Measurements from ENCODE around the gene AOPEP. TPM values are rescaled to one million over a fixed set of nuclear protein-coding genes. Genes with fewer than 3 reads are reported as not detected.

Gene AOPEP
- total and polyA plus RNA-seq, 2 donors (not counting 3 experiments of a cell fraction or from before 2014, with no cell fraction given): 20.2 to 41.6 TPM

GRCh38 chr9:94921092-94921471 lies 194.6 kb downstream of the AOPEP start:
- Histone ChIP-seq H3K9me1 (replicated peaks; ENCODE audit: control insufficient read depth, extremely low read depth, insufficient read depth, low read length) (no peaks in the 10 kb centered on the region), H3K4me2 (ENCODE audit: insufficient read depth, low read length) (no peak overlapping the region), H3K9me3 (replicated peaks; ENCODE audit: control insufficient read depth, insufficient read depth, low read length) (no peaks in the 10 kb centered on the region), H2AFZ (ENCODE audit: low read depth, low read length) (no peak overlapping the region), H3K9ac (replicated peaks; ENCODE audit: extremely low read depth, insufficient read depth, low read length) (no peak overlapping the region), H3K4me3 (replicated peaks in 1 of 3; ENCODE audit: insufficient read depth in 1 of 3, low read depth in 1 of 3, low read length in 3 of 3) (no peak overlapping the region), H4K20me1 (replicated peaks; ENCODE audit: control insufficient read depth, extremely low read depth, insufficient read depth, low read length) (no peaks in the 10 kb centered on the region), H3K27me3 (ENCODE audit: control insufficient read depth in 2 of 2, insufficient read depth in 2 of 2, low read length in 2 of 2) (no peaks in the 10 kb centered on the region), H3K27ac (ENCODE audit: insufficient read depth, low read depth, low read length) (no peak overlapping the region), H3K4me1 (ENCODE audit: control insufficient read depth, extremely low read depth, insufficient read depth, low read length) (peaks cover 18% of the 10 kb centered on the region), H3K79me2 (ENCODE audit: control insufficient read depth, insufficient read depth, low read length) (no peaks in the 10 kb centered on the region), H3K36me3 (ENCODE audit: control insufficient read depth in 2 of 2, extremely low read depth in 1 of 2, insufficient read depth in 2 of 2, low read length in 2 of 2) (no peaks in the 10 kb centered on the region)
- BruUV-seq (replicated peaks): no TSS peak
- ChIA-PET CTCF (no interaction called here), POLR2A (no interaction called here)
- peak; percentile 33 for FAIRE-seq
- DNase-seq (ENCODE audit: low read depth, low spot score): no peak
- TF ChIP-seq EZH2 (IDR thresholded peaks at IDR 0.05; ENCODE audit: borderline replicate concordance, low read depth, low read length, severe bottlenecking): no peak
- TF ChIP-seq MAX (IDR thresholded peaks at IDR 0.05; ENCODE audit: insufficient read depth, insufficient read length): no peak
- TF ChIP-seq JUN (IDR thresholded peaks at IDR 0.05; ENCODE audit: borderline replicate concordance, insufficient read depth, insufficient read length, low read depth): no peak
- TF ChIP-seq GATA2 (IDR thresholded peaks at IDR 0.05; ENCODE audit: insufficient read depth, insufficient read length, low read depth, low read length): no peak
- dilution Hi-C loops (cut with MboI; ENCODE audit: extremely low pct_ligation_motif_present, low sequenced_read_pairs) (no loop called here), intact Hi-C loops (cut with micrococcal nuclease) (no loop called here)

GRCh38 chr9:94921656-94922055 lies 195.2 kb downstream of the AOPEP start:
- Histone ChIP-seq H2AFZ (ENCODE audit: low read depth, low read length) (peak overlapping the region; percentile 52), H3K4me3 (replicated peaks in 1 of 3; ENCODE audit: insufficient read depth in 1 of 3, low read depth in 1 of 3, low read length in 3 of 3) (no peak overlapping the region), H4K20me1 (replicated peaks; ENCODE audit: control insufficient read depth, extremely low read depth, insufficient read depth, low read length) (no peaks in the 10 kb centered on the region), H3K9ac (replicated peaks; ENCODE audit: extremely low read depth, insufficient read depth, low read length) (peak overlapping the region; percentile 31), H3K9me3 (replicated peaks; ENCODE audit: control insufficient read depth, insufficient read depth, low read length) (no peaks in the 10 kb centered on the region), H3K36me3 (ENCODE audit: control insufficient read depth in 2 of 2, extremely low read depth in 1 of 2, insufficient read depth in 2 of 2, low read length in 2 of 2) (no peaks in the 10 kb centered on the region), H3K9me1 (replicated peaks; ENCODE audit: control insufficient read depth, extremely low read depth, insufficient read depth, low read length) (no peaks in the 10 kb centered on the region), H3K79me2 (ENCODE audit: control insufficient read depth, insufficient read depth, low read length) (no peaks in the 10 kb centered on the region), H3K27me3 (ENCODE audit: control insufficient read depth in 2 of 2, insufficient read depth in 2 of 2, low read length in 2 of 2) (no peaks in the 10 kb centered on the region), H3K27ac (ENCODE audit: insufficient read depth, low read depth, low read length) (peak overlapping the region; percentile 38), H3K4me1 (ENCODE audit: control insufficient read depth, extremely low read depth, insufficient read depth, low read length) (peaks cover 18% of the 10 kb centered on the region), H3K4me2 (ENCODE audit: insufficient read depth, low read length) (peak overlapping the region; percentile 32)
- dilution Hi-C loops (cut with MboI; ENCODE audit: extremely low pct_ligation_motif_present, low sequenced_read_pairs): no loop called here
- TF ChIP-seq MYC (IDR thresholded peaks at IDR 0.05; ENCODE audit: low read depth, low read length) (no peak), GATA2 (IDR thresholded peaks at IDR 0.05; ENCODE audit: insufficient read depth, insufficient read length, low read depth, low read length) (no peak), FOS (IDR thresholded peaks at IDR 0.05; ENCODE audit: borderline replicate concordance, insufficient read depth, low read length) (no peak), EZH2 (IDR thresholded peaks at IDR 0.05; ENCODE audit: borderline replicate concordance, low read depth, low read length, severe bottlenecking) (no peak), MAX (IDR thresholded peaks at IDR 0.05; ENCODE audit: insufficient read depth, insufficient read length) (no peak), JUN (IDR thresholded peaks at IDR 0.05; ENCODE audit: borderline replicate concordance, insufficient read depth, insufficient read length, low read depth) (no peak), POLR2AphosphoS5 (IDR thresholded peaks at IDR 0.05; ENCODE audit: insufficient read depth, low read depth, low read length) (no peak)
- intact Hi-C loops (cut with micrococcal nuclease): no loop called here
- ChIA-PET CTCF (interaction anchor here (1.6 kb wide), 1 partner anchor 29 kb away, joined by 4 read pairs; no protein-coding TSS in a partner anchor), POLR2A (no interaction called here)
- DNase-seq (ENCODE audit: low read depth, low spot score): no peak
- FAIRE-seq: peak; percentile 56
- BruUV-seq (replicated peaks): no TSS peak

Measured in endothelial cell of umbilical vein (primary cell).